ENCODE measurements around the gene MED23. TPM values are rescaled to one million over a fixed set of nuclear protein-coding genes. Genes with fewer than 3 reads are reported as not detected.
"Not testable (repeated sequence)": the region's sequence is repeated elsewhere in the genome, so short reads cannot be mapped to it uniquely, and the experiment has no call there.

Gene MED23
- total and polyA plus RNA-seq, 2 experiments from 2014 or later: 16.9 to 35.7 TPM

GRCh38 chr6:131547488-131547887, 80.6 kb downstream of the MED23 start:
- Histone ChIP-seq H3K79me2 (ENCODE audit: insufficient read depth) (no peaks in the 10 kb centered on the region), H3K9me2 (ENCODE audit: insufficient read depth) (no peaks in the 10 kb centered on the region), H3K4me1 (ENCODE audit: insufficient read depth) (no peaks in the 10 kb centered on the region), H3K36me3 (ENCODE audit: low read depth) (no peaks in the 10 kb centered on the region), H3K27ac (no peak overlapping the region), H2AFZ (no peak overlapping the region), H3K4me2 (ENCODE audit: unreplicated experiment) (no peak overlapping the region), H3K4me3 (no peak overlapping the region), H4K20me1 (ENCODE audit: insufficient read depth) (no peaks in the 10 kb centered on the region), H3K27me3 (replicated peaks; ENCODE audit: insufficient read depth) (0 out of 2 replicates have a peak, but pooled peaks cover 8% of the 10 kb centered on the region), H3F3A (ENCODE audit: insufficient read depth) (no peaks in the 10 kb centered on the region), H3K9me3 (ENCODE audit: low read depth) (no peaks in the 10 kb centered on the region), H3K9ac (no peak overlapping the region)
- DNase-seq: no peak
- in situ Hi-C loops (cut with MboI): loop anchor here (25.0 kb wide), 1 partner anchor 660 kb away; no protein-coding TSS in a partner anchor
- 70 to 76% methylated on average over 6 of the region's 6 CpGs for WGBS, 2 experiments (ENCODE audit: low coverage in 1 of 2, low lambda C conversion rate in 2 of 2, missing lambda C conversion rate in 2 of 2)
- no peak for TF ChIP-seq EZH2phosphoT487 (IDR thresholded peaks at IDR 0.05; ENCODE audit: insufficient read depth, low read depth)
- no peak for TF ChIP-seq EZH2 (IDR thresholded peaks at IDR 0.05; ENCODE audit: insufficient read depth, poor library complexity, severe bottlenecking)

DNA sequence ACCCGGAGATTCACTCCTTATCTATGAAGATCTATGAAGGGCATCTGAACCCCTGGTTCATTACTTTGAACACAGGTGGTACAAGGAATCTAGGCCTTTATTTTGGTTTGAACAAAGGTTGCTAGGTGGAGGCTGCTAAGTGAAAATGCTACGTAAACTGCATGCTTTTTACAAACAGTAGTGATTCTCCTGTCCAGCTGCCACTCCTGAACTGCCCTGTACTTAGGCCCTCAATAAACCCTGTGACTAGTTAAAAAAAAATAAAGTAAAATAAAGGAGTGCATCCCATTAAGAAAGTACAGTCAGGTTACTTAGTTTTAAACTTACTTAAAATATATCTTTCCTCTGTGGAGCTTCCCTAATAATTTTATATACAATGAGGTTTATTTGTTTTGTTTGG, 82.7 kb downstream of the MED23 start:
- Histone ChIP-seq H4K20me1 (ENCODE audit: insufficient read depth) (no peaks in the 10 kb centered on the region), H3K9ac (no peak overlapping the region), H3F3A (ENCODE audit: insufficient read depth) (no peaks in the 10 kb centered on the region), H3K9me2 (ENCODE audit: insufficient read depth) (no peaks in the 10 kb centered on the region), H3K27me3 (replicated peaks; ENCODE audit: insufficient read depth) (0 out of 2 replicates have a peak, but pooled peaks cover 8% of the 10 kb centered on the region), H3K4me3 (no peak overlapping the region), H3K36me3 (ENCODE audit: low read depth) (no peaks in the 10 kb centered on the region), H2AFZ (no peak overlapping the region), H3K9me3 (ENCODE audit: low read depth) (no peaks in the 10 kb centered on the region), H3K4me2 (ENCODE audit: unreplicated experiment) (no peak overlapping the region), H3K27ac (no peak overlapping the region), H3K79me2 (ENCODE audit: insufficient read depth) (no peaks in the 10 kb centered on the region), H3K4me1 (ENCODE audit: insufficient read depth) (no peaks in the 10 kb centered on the region)
- WGBS, 2 experiments (ENCODE audit: low coverage in 1 of 2, low lambda C conversion rate in 2 of 2, missing lambda C conversion rate in 2 of 2): 47 to 64% methylated on average over 2 of the region's 2 CpGs
- in situ Hi-C loops (cut with MboI): loop anchor here (25.0 kb wide), 1 partner anchor 658 kb away; no protein-coding TSS in a partner anchor
- no peak for DNase-seq
- no peak for TF ChIP-seq EZH2phosphoT487 (IDR thresholded peaks at IDR 0.05; ENCODE audit: insufficient read depth, low read depth)
- TF ChIP-seq EZH2 (IDR thresholded peaks at IDR 0.05; ENCODE audit: insufficient read depth, poor library complexity, severe bottlenecking): no peak

DNA sequence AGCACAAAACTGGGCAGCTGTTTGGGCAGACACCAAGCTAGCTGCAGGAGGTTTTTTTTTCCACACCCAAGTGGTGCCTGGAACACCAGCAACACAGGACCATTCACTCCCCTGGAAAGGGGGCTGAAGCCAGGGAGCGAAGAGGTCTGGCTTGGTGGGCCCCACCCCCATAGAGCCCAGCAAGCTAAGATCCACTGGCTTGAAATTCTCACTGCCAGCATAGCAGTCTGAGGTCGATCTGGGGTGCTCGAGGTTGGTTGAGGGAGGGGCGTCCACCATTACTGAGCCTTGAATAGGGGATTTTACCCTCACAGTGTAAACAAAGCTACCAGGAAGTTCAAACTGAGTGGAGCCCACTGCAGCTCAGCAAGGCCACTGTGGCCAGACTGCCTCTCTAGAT, 89.4 kb downstream of the MED23 start:
- not testable (repeated sequence) for H3K9me3 ChIP-seq (ENCODE audit: low read depth); H3K9me2 ChIP-seq (ENCODE audit: insufficient read depth); H3K27me3 ChIP-seq (replicated peaks; ENCODE audit: insufficient read depth); H3K36me3 ChIP-seq (ENCODE audit: low read depth); H3K4me2 ChIP-seq (ENCODE audit: unreplicated experiment); DNase-seq; H2AFZ ChIP-seq; H3F3A ChIP-seq (ENCODE audit: insufficient read depth); H3K4me1 ChIP-seq (ENCODE audit: insufficient read depth); H3K27ac ChIP-seq; H3K79me2 ChIP-seq (ENCODE audit: insufficient read depth); H4K20me1 ChIP-seq (ENCODE audit: insufficient read depth); H3K9ac ChIP-seq; H3K4me3 ChIP-seq
- 57 to 61% methylated on average over 4 of the region's 4 CpGs for WGBS, 2 experiments (ENCODE audit: low coverage in 1 of 2, low lambda C conversion rate in 2 of 2, missing lambda C conversion rate in 2 of 2)
- in situ Hi-C loops (cut with MboI): loop anchor here (10.0 to 25.0 kb wide), 2 partner anchors 354 to 651 kb away; no protein-coding TSS in a partner anchor

GRCh38 chr6:131532580-131533039, 95.4 kb downstream of the MED23 start:
- TF ChIP-seq EZH2 (IDR thresholded peaks at IDR 0.05; ENCODE audit: insufficient read depth, poor library complexity, severe bottlenecking) (no peak), EZH2phosphoT487 (IDR thresholded peaks at IDR 0.05; ENCODE audit: insufficient read depth, low read depth) (no peak)
- no peak overlapping the region for H3K27ac ChIP-seq
- H3K27me3 ChIP-seq (replicated peaks; ENCODE audit: insufficient read depth): 0 out of 2 replicates have a peak, but pooled peaks cover under 1% of the 10 kb centered on the region
- DNase-seq: peak; percentile 31
- H3K4me3 ChIP-seq: no peak overlapping the region
- no peaks in the 10 kb centered on the region for H4K20me1 ChIP-seq (ENCODE audit: insufficient read depth)
- in situ Hi-C loops (cut with MboI): loop anchor here (10.0 to 25.0 kb wide), 2 partner anchors 348 to 645 kb away; no protein-coding TSS in a partner anchor
- H3K79me2 ChIP-seq (ENCODE audit: insufficient read depth): no peaks in the 10 kb centered on the region
- no peaks in the 10 kb centered on the region for H3K9me3 ChIP-seq (ENCODE audit: low read depth)
- 0 out of 2 replicates have a peak, but pooled peaks cover 3% of the 10 kb centered on the region for H3K4me1 ChIP-seq (ENCODE audit: insufficient read depth)
- 42 to 60% methylated on average over 3 of the region's 3 CpGs for WGBS, 2 experiments (ENCODE audit: low coverage in 1 of 2, low lambda C conversion rate in 2 of 2, missing lambda C conversion rate in 2 of 2)
- H3K9me2 ChIP-seq (ENCODE audit: insufficient read depth): no peaks in the 10 kb centered on the region
- no peaks in the 10 kb centered on the region for H3F3A ChIP-seq (ENCODE audit: insufficient read depth)
- H3K36me3 ChIP-seq (ENCODE audit: low read depth): no peaks in the 10 kb centered on the region
- H3K4me2 ChIP-seq (ENCODE audit: unreplicated experiment): no peak overlapping the region
- no peak overlapping the region for H3K9ac ChIP-seq
- H2AFZ ChIP-seq: no peak overlapping the region

DNA sequence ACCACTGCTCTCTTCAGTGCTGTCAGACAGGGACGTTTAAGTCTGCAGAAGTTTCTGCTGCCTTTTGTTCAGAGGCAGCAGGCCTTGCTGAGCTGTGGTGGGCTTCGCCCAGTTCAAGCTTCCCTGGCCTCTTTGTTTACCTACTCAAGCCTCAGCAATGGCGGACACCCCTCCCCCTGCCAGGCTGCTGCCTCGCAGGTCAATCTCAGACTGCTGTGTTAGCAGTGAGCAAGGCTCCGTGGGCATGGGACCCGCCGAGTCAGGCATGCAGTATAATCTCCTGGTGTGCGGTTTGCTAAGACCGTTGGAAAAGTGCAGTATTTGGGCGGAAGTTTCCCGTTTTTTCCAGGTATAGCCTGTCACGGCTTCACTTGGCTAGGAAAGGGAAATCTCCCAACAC, 96.4 kb downstream of the MED23 start:
- H3K4me3 ChIP-seq; H3K27me3 ChIP-seq (replicated peaks; ENCODE audit: insufficient read depth); H3K79me2 ChIP-seq (ENCODE audit: insufficient read depth); H3K9me2 ChIP-seq (ENCODE audit: insufficient read depth); DNase-seq; H3F3A ChIP-seq (ENCODE audit: insufficient read depth); H4K20me1 ChIP-seq (ENCODE audit: insufficient read depth); H3K36me3 ChIP-seq (ENCODE audit: low read depth); H3K27ac ChIP-seq; H3K4me1 ChIP-seq (ENCODE audit: insufficient read depth); H3K9me3 ChIP-seq (ENCODE audit: low read depth); H3K9ac ChIP-seq; H2AFZ ChIP-seq; H3K4me2 ChIP-seq (ENCODE audit: unreplicated experiment): not testable (repeated sequence)
- in situ Hi-C loops (cut with MboI): loop anchor here (10.0 to 25.0 kb wide), 2 partner anchors 347 to 644 kb away; no protein-coding TSS in a partner anchor
- WGBS, 2 experiments (ENCODE audit: low coverage in 1 of 2, low lambda C conversion rate in 2 of 2, missing lambda C conversion rate in 2 of 2): 80 to 87% methylated on average over 12 of the region's 12 CpGs

- H3K27me3 ChIP-seq (replicated peaks; ENCODE audit: insufficient read depth); H3F3A ChIP-seq (ENCODE audit: insufficient read depth); H3K4me3 ChIP-seq; H3K79me2 ChIP-seq (ENCODE audit: insufficient read depth); DNase-seq; H3K9ac ChIP-seq; H3K9me3 ChIP-seq (ENCODE audit: low read depth); H3K9me2 ChIP-seq (ENCODE audit: insufficient read depth); H4K20me1 ChIP-seq (ENCODE audit: insufficient read depth); H3K36me3 ChIP-seq (ENCODE audit: low read depth); H3K4me2 ChIP-seq (ENCODE audit: unreplicated experiment); H3K27ac ChIP-seq; H3K4me1 ChIP-seq (ENCODE audit: insufficient read depth); H2AFZ ChIP-seq: not testable (repeated sequence)
- in situ Hi-C loops (cut with MboI): loop anchor here (10.0 to 25.0 kb wide), 2 partner anchors 346 to 644 kb away; no protein-coding TSS in a partner anchor
- WGBS, 2 experiments (ENCODE audit: low coverage in 1 of 2, low lambda C conversion rate in 2 of 2, missing lambda C conversion rate in 2 of 2): 86 to 95% methylated on average over 5 of the region's 5 CpGs
Measured at GRCh38 chr6:131530936-131531335, 97.1 kb downstream of the MED23 start.
